ENCODE results near the gene SENP8. TPM values are rescaled to one million over a fixed set of nuclear protein-coding genes. Genes with fewer than 3 reads are reported as not detected.
"Not testable (repeated sequence)": the region's sequence is repeated elsewhere in the genome, so short reads cannot be mapped to it uniquely, and the experiment has no call there.

Gene SENP8
- total RNA-seq, result 0.93 and 1.0 TPM in 2 replicates

DNA sequence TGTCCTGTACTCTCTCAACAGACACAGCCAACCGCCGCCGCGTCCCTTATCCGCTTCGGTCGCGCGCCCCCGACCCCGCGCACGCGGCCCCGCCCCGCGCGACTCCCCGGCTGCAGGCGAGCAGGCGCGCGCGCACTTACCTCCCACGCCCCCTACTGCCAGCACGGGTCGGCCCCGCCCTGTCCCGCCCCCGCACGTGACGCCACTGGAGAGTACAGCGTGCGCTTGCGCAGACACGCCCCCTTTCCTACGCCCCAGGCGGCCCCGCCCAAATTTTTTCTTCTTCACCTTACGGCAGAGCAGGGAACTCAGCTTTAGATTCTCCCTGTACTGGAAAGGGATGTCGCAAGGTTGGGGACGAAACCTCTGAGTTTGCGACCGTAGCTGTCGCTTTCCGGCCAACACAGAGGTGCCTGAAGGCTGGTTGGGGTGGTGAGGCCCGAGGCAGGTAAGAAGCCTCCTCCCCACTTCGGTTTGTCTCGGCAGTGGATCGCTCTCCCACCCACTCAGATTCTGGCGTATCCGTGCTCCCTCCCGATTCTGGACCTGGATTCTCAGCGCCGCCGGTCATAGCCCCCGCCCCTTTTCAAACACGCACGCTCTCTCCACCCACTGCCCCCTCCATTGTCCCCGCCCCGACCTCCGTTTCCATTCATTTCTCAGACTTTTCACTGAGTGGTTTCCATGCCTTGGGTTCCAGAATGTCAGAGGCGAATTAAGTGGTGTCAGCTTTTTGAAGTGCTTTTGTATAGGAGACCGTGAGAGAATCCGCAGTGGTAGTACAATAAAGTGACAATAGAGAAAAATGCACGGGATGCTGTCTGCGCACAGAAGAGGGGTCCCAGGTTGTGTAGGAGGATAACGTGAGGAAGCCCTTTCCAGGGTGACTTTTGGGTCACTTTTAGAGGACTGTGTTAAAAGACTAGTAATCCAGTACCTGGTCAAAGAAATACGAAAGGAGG, at the start of gene SENP8, which contains the start of gene MYO9A:
Gene SENP8 (plus strand): TSS at position 387 of the 962 bp plus-strand sequence. CDS start 21,221 bp downstream, outside the sequence.
Gene MYO9A (minus strand): TSS at position 134 of the 962 bp plus-strand sequence. CDS start 71,587 bp downstream, outside the sequence.
- intact Hi-C loops (cut with micrococcal nuclease), result loop anchor here (1.0 to 5.0 kb wide), 9 partner anchors 110 to 1874 kb away; partner anchors contain the start of genes CELF6, NPTN, PARP6 and PML

DNA sequence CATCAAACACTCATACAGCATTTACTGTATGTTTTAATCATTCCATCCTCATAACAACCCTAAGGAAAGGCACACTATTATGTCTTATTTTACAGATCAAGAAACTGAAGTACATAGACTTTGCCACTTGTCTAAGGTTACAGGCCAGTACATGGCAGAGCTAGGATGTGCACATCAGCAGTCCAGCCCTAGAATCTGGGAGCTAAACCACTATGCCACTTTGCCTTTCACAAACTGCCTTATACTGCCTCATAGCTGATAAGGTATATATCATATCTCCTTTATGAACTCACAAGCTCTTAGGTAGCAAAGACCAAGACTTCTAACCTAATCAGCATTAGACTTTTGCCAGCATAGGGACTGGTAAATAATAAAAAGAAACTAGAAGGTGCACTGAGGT, 49.3 kb upstream of the SENP8 start:
- intact Hi-C loops (cut with micrococcal nuclease), result no loop called here

DNA sequence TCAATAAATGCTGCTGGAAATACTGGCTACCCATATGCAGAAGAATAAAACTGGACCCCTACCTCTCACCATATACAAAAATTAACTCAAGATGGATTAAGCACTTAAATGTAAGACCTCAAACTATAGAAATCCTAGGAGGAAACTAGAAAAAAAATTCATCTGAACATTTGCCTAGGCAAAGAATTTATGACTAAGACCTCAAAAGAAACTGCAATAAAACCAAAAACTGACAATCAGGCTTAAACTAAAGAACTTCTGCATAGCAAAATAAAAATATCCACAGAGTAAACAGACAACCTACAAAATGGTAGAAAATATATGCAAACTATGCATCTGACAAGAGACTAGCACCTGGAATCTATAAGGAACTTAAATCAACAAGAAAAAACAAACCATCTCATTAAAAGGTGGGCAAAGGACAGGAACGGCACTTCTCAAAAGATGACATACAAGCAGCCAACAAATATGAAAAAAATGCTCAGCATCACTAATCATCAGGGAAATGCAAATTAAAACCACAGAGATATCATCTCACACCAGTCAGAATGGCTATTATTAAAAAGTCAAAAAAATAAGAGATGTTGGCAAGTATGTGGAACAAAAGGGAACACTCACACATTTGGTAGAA, 47.3 kb upstream of the SENP8 start:
- intact Hi-C loops (cut with micrococcal nuclease), result no loop called here

DNA sequence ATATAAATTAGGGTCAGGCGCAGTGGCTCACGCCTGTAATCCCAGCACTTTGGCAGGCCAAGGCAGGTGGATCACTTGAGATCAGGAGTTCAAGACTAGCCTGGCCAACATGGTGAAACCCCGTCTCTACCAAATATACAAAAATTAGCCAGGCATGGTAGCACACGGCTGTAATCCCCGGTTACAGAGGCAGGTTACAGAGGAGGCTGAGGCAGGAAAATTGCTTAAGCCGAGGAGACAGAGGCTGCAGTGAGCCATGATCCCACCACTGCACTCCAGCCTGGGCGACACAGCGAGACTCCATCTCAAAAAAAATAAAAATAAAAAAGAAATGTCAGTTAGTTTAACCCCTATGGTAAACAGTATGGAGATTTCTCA, 46.8 kb upstream of the SENP8 start:
- intact Hi-C loops (cut with micrococcal nuclease), result not testable (repeated sequence)

DNA sequence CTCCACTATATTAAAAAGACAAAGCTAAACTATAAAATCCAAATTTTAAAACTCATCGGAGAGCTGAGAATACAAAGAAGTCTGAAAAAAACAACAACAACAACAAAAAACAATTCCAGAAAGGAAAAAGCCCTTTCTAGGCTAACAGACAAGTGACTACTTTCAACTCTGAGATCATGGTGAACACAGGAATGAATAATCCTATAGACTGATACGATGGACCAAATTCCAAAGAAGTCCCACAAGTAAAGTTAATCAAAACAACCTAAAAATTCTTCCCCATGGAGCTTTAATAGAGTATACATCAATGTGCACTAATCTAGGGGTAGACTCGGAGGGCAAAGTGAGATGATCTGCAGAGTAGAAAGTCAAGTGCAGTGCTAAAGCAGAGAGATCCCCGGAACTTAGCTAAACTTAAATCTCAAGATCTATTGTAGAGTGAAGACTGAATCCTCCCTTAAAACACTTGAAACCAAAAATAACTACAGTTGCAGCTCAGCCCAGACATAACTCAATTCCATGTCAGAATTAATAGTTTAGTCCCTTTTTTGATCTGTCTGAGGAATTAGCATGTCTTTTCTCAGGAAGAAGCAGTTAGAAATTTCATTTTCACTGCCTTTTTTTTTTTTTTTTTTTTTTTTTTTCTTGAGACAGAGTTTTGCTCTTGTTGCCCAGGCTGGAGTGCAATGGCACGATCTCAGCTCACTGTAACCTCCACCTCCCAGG, 43.7 kb upstream of the SENP8 start:
- intact Hi-C loops (cut with micrococcal nuclease), result no loop called here

DNA sequence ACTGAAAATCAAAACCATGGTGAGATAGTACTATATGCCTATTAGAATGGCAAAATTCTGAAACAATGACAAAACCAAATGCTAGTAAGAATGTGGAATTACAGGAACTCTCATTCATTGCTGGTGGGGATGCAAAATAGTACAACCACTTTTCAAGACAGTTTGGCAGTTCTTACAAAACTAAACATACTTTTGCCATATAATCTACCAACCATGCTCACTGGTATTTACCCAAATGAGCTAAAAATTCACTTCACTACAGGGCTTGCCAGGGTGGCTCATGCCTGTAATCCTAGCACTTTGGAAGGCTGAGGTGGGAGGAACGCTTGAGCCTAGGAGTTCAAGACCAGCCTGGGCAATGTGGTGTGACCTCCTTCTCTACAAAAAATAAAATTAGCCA, 40.3 kb upstream of the SENP8 start:
- intact Hi-C loops (cut with micrococcal nuclease), result no loop called here

DNA sequence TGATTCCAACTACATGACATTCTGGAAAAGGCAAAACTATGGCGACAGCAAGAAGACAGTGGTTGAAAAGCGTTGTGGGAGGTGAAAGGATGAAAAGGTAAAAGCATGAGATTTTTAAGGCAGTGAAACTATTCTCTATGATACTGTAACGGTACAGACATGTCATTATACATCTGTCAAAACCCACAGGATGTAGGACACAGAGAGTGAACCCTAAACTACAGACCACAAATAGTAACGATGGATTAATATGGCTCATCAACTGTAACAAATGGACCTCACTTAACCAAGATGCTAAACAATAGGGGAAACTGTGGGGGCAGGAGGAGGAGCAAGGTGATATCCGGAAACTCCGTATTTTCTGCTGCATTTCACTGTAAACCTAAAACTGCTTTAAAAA, 39.3 kb upstream of the SENP8 start:
- intact Hi-C loops (cut with micrococcal nuclease), result no loop called here

DNA sequence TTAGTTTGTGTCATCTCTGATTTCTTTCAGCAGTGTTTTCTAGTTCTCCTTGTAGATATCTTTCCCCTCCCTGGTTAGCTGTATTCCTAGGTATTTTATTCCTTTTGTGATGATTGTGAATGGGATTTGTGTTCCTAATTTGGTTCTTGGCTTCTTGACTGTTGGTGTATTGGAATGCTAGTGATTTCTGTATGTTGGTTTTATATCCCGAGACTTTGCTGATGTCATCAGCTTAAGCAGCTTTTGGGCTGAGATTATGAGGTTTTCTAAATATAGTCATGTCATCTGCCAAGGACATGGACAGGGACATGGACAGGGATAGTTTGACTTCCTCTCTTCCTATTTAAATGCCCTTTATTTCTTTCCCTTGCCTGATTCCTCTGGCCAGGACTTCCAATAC, 36.0 kb upstream of the SENP8 start:
- intact Hi-C loops (cut with micrococcal nuclease), result no loop called here

DNA sequence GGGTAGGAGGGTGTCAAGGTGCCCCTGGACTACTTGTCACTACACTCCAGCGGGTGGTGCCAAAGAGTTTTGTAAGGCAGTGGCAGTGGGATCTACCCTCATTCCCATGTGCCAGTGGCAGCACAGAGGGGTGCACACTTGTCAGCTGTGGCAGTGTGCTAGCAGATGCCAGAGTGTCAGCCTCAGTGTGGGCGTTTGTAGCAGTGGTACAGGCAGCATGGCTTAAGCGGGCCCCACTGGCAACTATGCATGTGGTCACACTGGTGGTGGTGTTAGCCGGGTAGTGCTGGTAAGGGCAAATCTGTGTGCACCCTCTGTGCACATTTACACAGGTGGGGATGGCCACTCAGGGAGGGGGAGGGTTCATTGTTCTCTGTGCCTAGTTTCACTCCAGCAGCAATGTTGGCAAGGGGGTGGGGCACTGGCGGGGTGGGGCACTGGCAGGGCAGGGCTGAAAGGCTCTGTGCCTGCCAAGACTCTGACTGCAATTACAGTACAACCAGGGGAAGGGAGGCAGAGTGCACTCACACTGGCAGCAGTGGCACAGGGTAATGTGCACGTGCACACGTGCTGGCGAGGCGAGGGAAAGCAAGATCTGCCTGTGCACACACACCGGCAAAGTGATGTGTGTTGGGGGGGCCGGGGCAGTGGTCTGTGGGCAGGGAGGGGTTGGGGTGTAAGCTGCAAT, 32.0 kb upstream of the SENP8 start:
- intact Hi-C loops (cut with micrococcal nuclease), result no loop called here

DNA sequence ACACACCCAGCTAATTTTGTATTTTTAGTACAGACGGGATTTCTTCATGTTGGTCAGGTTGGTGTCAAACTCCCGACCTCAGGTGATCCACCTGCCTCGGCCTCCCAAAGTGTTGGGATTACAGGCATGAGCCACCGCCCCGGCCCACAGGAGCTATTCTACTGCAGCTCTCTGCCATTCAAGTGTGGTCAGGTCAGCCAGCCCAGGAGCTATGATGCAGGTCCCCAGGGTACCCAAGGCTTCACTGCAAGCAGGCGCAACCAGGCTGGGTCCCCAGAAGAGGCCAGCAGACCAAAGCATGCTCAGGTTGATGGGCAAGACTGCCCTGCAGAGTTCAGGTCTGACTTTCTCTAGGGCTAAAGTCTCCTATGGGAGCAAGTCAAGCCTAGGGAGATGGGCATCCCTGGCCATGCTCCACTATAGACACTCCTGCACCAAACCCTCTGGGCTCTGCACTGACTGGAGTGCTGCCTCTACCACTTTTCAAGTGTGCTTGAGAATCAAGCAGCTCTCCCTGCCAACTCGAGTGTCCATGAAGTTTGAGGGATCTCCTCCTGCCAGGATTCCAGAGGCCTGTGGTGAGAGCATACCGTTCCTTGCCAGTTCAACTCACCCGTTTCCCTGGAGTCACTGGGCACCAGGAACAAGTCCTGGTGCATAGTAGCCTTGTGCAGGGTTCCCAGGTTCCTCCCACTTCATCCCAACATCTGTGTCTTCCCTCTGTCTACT, 31.1 kb upstream of the SENP8 start:
- intact Hi-C loops (cut with micrococcal nuclease), result no loop called here

DNA sequence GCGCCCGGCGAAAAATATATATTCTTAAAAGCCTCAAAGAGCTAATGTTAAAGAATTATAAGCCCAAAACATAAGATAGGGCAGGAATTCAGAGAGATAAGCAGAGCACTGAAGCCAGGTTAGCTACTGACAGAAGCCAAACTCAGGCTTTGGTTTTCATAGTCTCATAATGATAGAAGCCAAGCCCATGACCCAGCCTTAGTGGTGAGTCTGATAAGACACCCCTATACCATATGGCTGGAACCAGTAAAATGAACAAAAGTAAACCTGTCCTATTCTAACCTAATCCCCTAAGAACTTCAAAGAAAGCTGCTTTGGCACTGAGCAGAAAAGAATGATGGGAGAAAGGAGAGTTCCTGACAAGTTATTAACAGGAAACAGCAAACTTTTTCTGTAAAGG, 26.2 kb upstream of the SENP8 start:
- intact Hi-C loops (cut with micrococcal nuclease), result no loop called here

DNA sequence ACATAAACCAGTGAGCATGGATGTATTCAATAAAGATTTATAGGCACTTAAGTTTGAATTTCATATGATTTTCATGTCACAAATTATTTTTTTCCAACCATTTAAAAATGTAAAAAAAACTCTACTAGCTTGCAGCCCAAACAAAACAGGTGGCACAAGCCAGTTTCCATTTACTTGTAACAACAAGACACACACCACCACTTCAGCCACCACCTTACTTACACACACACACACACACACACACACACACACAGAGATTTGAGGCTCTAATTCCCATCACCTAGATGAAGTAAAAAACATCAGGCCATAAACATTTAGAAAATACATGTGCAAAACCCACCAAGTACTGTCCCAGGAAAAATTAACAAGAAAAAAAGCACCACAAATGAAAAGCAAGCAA, 25.5 kb upstream of the SENP8 start:
- intact Hi-C loops (cut with micrococcal nuclease), result no loop called here

DNA sequence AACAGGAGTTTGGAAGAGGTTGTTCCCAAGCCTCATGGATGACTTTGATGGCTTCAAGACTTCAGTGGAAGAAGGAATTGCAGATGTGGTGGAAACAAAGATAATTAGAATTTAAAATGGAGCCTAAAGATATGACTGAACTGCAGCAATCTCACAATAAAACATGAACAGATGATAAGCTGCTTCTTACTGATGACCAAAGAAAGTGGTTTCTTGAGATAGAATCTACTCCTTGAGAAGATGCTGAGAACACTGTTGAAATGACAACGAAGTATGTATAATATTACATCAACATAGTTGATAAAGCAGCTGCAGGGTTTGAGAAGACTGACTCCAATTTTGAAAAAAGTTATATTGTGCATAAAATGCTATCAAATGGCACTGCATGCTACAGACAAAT, 21.4 kb upstream of the SENP8 start:
- intact Hi-C loops (cut with micrococcal nuclease), result no loop called here

DNA sequence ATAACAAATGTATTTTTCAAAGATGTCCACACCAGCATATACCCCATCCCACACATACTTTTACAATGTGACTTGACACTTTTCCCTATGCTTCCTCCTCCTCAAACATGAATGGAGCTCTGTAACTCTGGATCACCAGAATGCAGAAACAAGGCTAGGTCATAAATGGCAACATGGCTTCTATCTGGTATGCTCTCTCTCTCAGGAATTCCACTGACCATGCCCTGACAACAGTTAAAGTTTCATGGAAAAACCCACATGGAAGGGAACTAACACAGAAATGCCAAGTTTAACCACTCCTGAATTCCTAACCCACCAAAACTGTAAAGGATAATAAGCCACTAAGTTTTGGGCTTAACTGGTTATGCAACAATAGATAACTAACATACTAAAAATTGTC, 20.2 kb upstream of the SENP8 start:
- intact Hi-C loops (cut with micrococcal nuclease), result no loop called here

DNA sequence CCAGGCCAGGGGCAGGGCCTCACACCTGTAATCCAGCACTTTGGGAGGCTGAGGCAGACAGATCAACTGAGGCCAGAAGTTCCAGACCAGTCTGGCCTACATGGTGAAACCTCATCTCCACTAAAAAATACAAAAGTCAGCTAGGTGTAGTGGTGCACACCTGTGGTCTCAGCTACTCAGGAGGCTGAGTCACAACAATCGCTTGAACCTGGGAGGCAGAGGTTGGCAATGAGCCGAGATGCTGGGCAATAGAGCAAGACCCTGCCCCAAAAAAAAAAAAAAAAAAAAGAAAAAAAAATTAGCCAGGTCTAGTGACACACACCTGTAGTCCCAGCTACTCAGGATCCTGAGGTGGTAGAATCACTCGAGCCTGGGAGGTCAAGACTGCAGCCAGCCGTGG, 19.0 kb upstream of the SENP8 start:
- intact Hi-C loops (cut with micrococcal nuclease), result no loop called here

DNA sequence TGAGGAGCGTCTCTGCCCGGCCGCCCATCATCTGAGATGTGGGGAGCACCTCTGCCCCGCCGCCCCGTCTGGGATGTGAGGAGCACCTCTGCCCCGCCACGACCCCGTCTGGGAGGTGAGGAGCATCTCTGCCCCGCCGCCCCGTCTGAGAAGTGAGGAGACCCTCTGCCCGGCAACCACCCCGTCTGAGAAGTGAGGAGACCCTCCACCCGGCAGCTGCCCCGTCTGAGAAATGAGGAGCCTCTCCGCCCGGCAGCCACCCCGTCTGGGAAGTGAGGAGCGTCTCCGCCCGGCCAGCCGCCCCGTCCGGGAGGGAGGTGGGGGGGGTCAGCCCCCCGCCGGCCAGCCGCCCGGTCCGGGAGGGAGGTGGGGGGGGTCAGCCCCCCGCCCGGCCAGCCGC, 17.7 kb upstream of the SENP8 start:
- intact Hi-C loops (cut with micrococcal nuclease), result not testable (repeated sequence)

DNA sequence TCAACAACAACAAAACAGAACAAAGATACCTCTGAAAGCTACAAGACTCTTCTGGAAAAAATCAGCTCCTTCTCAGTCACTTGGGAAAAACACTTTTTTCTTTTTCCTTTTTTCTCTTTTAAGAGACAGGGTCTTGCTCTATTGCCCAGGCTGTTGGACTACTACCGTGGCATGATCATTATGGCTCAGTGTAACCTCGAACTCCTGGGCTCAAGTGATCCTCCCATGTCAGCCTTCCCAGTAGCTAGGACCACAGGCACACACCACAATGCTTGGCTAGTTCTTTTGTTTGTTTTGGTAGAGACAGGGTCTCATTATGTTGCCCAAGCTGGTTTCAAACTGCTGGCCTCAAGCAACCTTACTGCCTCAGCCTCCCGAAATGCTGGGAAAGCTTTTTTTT, 13.1 kb upstream of the SENP8 start:
- intact Hi-C loops (cut with micrococcal nuclease), result no loop called here

DNA sequence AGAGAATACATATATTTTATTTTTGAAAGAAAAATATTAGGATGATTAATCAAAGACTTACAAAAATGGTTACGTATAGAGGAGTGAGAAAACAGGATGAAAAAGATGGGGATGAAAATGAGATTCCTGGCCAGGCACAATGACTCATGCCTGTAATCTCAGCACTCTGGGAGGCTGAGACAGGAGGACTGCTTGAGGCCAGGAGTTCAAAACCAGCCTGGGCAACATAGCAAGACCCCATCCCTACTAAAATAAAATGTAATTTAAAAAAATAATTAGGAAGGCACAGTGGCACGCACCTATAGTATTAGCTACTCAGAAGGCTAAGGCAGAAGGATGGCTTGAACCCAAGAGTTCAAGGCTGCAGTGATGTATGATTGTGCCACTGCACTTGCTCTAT, 12.1 kb upstream of the SENP8 start:
- intact Hi-C loops (cut with micrococcal nuclease), result no loop called here

DNA sequence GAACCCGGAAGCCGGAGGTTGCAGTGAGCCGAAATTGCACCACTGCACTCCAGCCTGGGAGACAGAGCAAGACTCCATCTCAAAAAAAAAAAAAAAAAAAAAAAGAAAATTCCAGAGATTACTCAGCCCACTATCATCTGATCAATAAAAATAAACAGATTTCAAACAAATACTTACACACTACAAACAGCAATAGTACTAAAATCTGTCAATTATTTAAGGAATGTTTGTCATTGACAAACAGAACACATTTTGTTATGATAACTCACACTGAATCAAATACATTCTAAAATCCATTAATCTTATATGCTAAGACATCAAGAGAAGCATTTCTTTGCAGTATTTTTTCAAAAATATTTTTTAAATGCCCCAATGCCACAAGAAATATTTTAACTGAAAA, 7.8 kb upstream of the SENP8 start:
- intact Hi-C loops (cut with micrococcal nuclease), result no loop called here

DNA sequence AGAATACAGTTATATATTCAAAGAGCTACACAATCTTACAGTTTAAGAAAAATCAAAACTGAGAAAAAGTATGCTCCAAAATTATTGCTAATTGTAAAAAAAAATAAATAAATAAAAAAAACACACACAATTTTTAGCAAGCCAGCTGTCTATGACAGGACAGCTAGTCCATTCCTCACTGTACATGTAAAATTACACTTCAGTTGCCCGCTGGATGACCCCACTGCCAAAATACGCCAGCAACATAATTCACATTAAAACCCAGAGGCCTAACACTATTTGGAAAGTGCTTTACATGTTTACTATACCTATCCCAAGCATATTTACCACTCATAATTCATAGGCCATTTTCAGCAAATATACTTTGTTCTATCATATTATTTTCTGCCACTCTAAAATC, 6.1 kb upstream of the SENP8 start:
- intact Hi-C loops (cut with micrococcal nuclease), result no loop called here

DNA sequence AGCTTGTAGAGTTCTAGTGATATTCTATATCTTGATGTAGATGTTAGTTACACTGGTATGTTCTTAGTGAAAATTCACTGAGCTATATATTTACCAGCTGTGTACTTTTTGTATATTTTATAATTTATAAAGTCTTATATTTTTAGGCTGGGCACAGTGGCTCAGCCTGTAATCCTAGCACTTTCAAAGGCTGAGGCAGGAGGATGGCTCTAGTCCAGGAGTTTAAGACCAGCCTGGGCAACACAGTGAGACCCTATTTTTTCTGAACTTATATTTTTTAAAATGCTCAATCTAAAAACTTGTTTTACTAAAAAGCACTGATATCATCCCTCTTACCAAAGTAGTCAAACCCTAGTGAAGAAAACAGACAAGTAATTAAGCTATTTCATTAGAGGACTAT, 5.4 kb upstream of the SENP8 start:
- intact Hi-C loops (cut with micrococcal nuclease), result no loop called here
